Progenitor cell of endocrine pancreas (in vitro differentiated cells): ENCODE data around the gene HTRA3. TPM values are rescaled to one million over a fixed set of nuclear protein-coding genes. Genes with fewer than 3 reads are reported as not detected.

Experiments used
- DNase-seq: peaks from one replicate; pipeline ENCODE4 v3.0.0; 2021; ENCODE audit warnings: low spot score; ENCODE audit not compliant: unreplicated experiment
- H3K27ac Mint-ChIP-seq: 2 replicates; pipeline ENCODE4 v1.8.0; 2021; ENCODE audit warnings: mild to moderate bottlenecking, moderate library complexity, mixed read lengths
- H3K27me3 Mint-ChIP-seq: 2 replicates; pipeline ENCODE4 v1.8.0; 2021; ENCODE audit warnings: mixed read lengths
- H3K36me3 Mint-ChIP-seq: 2 replicates; pipeline ENCODE4 v1.8.0; 2022; ENCODE audit warnings: mixed read lengths; ENCODE audit not compliant: insufficient read depth
- H3K4me1 Mint-ChIP-seq: 2 replicates; pipeline ENCODE4 v1.8.0; 2021; ENCODE audit warnings: low read depth, mixed read lengths
- H3K4me3 Mint-ChIP-seq: 2 replicates; pipeline ENCODE4 v1.8.0; 2021; ENCODE audit warnings: low read depth, mild to moderate bottlenecking, moderate library complexity, mixed read lengths
- H3K9me3 Mint-ChIP-seq: 2 replicates; pipeline ENCODE4 v1.8.0; 2021; ENCODE audit warnings: low read depth, mixed read lengths
- CTCF ChIP-seq: fragments of 200-600 bp; sonication (generic); IDR thresholded peaks from one replicate; pipeline ENCODE4 v1.5.0; 2021; ENCODE audit warnings: antibody characterized with exemption, mild to moderate bottlenecking; ENCODE audit not compliant: unreplicated experiment
- total RNA-seq: library from RNA; stranded (reverse); gene quantifications from 2 replicates; pipeline ENCODE4 v1.2.1, GENCODE V29; 2021

The HTRA3 gene
- total RNA-seq, 1 donor from 2014 or later = 0.86 TPM

- Mint-ChIP-seq H3K27me3 (peaks cover 6% of the 10 kb centered on the region), H3K9me3 (no peaks in the 10 kb centered on the region), H3K27ac (no peak overlapping the region), H3K4me1 (peaks cover 11% of the 10 kb centered on the region), H3K36me3 (no peaks in the 10 kb centered on the region), H3K4me3 (no peak overlapping the region)
- no peak for TF ChIP-seq CTCF
- DNase-seq = no peak
Observed at GRCh38 chr4:8350352-8350751, 80.8 kb downstream of the HTRA3 start.

- H3K36me3 Mint-ChIP-seq = no peaks in the 10 kb centered on the region
- peak overlapping the region; percentile 77 for H3K27ac Mint-ChIP-seq
- no peak for TF ChIP-seq CTCF
- H3K4me1 Mint-ChIP-seq = peaks cover 11% of the 10 kb centered on the region
- H3K4me3 Mint-ChIP-seq = no peak overlapping the region
- DNase-seq = no peak
- peaks cover 5% of the 10 kb centered on the region for H3K27me3 Mint-ChIP-seq
- no peaks in the 10 kb centered on the region for H3K9me3 Mint-ChIP-seq
Observed at GRCh38 chr4:8350841-8351461, 81.4 kb downstream of the HTRA3 start.

- Mint-ChIP-seq H3K36me3 (no peaks in the 10 kb centered on the region), H3K4me3 (no peak overlapping the region), H3K9me3 (no peaks in the 10 kb centered on the region), H3K27me3 (peaks cover 5% of the 10 kb centered on the region), H3K4me1 (peaks cover 11% of the 10 kb centered on the region), H3K27ac (peak overlapping the region; percentile 56)
- TF ChIP-seq CTCF = no peak
- DNase-seq = no peak
Observed at GRCh38 chr4:8351931-8352367, 82.4 kb downstream of the HTRA3 start.

GRCh38 chr4:8352368-8353157 lies 83.0 kb downstream of the HTRA3 start:
- DNase-seq = no peak
- no peaks in the 10 kb centered on the region for H3K36me3 Mint-ChIP-seq
- no peaks in the 10 kb centered on the region for H3K9me3 Mint-ChIP-seq
- H3K27me3 Mint-ChIP-seq = peaks cover 5% of the 10 kb centered on the region
- H3K4me3 Mint-ChIP-seq = no peak overlapping the region
- peak overlapping the region; percentile 38 for H3K27ac Mint-ChIP-seq
- no peak for TF ChIP-seq CTCF
- H3K4me1 Mint-ChIP-seq = peaks cover 12% of the 10 kb centered on the region

- Mint-ChIP-seq H3K4me3 (no peak overlapping the region), H3K27ac (no peak overlapping the region), H3K36me3 (no peaks in the 10 kb centered on the region), H3K4me1 (peaks cover 16% of the 10 kb centered on the region), H3K27me3 (peaks cover 2% of the 10 kb centered on the region), H3K9me3 (peaks cover 1% of the 10 kb centered on the region)
- TF ChIP-seq CTCF = no peak
- no peak for DNase-seq
Observed at GRCh38 chr4:8353158-8353669, 83.7 kb downstream of the HTRA3 start.
